B cell (primary cell): ENCODE measurements around the gene PPP1R27. TPM values are rescaled to one million over a fixed set of nuclear protein-coding genes. Genes with fewer than 3 reads are reported as not detected.

Experiments used
- polyA plus RNA-seq: library from polyadenylated mRNA; depleted of rRNA; stranded (reverse); fragments of >200 nt; gene quantifications from 2 replicates; pipeline ENCODE4 v1.2.3, GENCODE V29; 2012
- total RNA-seq, 2 donors: library from RNA; stranded (reverse); fragments of 120-200 nt in 1 of 2; gene quantifications; 1 replicate in 1 of 2; 2 replicates in 1 of 2; pipeline versions ENCODE4 v1.2.3 to v1.2.4, GENCODE V29; 2013 to 2022

Gene PPP1R27
- total and polyA plus RNA-seq, 2 donors (not counting 1 experiment from before 2014, with no cell fraction given) = not detected

Other genes with a start within 250 kb of the PPP1R27 start
- gene NPLOC4, start 197.9 kb downstream of the PPP1R27 start, total RNA-seq = 101 and 103 TPM in 2 replicates
- 70.2 and 80.6 TPM in 2 replicates for gene NPLOC4, start 197.9 kb downstream of the PPP1R27 start, polyA plus RNA-seq
- gene TSPAN10, start 197.9 kb downstream of the PPP1R27 start, total RNA-seq = 1.1 and 1.6 TPM in 2 replicates
- gene TSPAN10, start 197.9 kb downstream of the PPP1R27 start, polyA plus RNA-seq = 0.34 and 0.45 TPM in 2 replicates
- 0.69 and 0.92 TPM in 2 replicates for gene PDE6G, start 178.5 kb downstream of the PPP1R27 start, total RNA-seq
- gene PDE6G, start 178.5 kb downstream of the PPP1R27 start, polyA plus RNA-seq = 1.1 and 1.6 TPM in 2 replicates
- gene OXLD1, start 168.4 kb downstream of the PPP1R27 start, total RNA-seq = 38.6 and 39.5 TPM in 2 replicates
- gene OXLD1, start 168.4 kb downstream of the PPP1R27 start, polyA plus RNA-seq = 53.5 and 102 TPM in 2 replicates
- gene CCDC137, start 168.3 kb downstream of the PPP1R27 start, total RNA-seq = 36.0 and 41.7 TPM in 2 replicates
- 12.9 and 18.8 TPM in 2 replicates for gene CCDC137, start 168.3 kb downstream of the PPP1R27 start, polyA plus RNA-seq
- gene ARL16, start 151.3 kb downstream of the PPP1R27 start, total RNA-seq = 32.5 and 35.3 TPM in 2 replicates
- gene ARL16, start 151.3 kb downstream of the PPP1R27 start, polyA plus RNA-seq = 61.4 and 101 TPM in 2 replicates
- 184 and 190 TPM in 2 replicates for gene HGS, start 151.0 kb downstream of the PPP1R27 start, total RNA-seq
- 206 and 220 TPM in 2 replicates for gene HGS, start 151.0 kb downstream of the PPP1R27 start, polyA plus RNA-seq
- 23.8 and 24.1 TPM in 2 replicates for gene MRPL12, start 131.7 kb downstream of the PPP1R27 start, total RNA-seq
- 15.9 and 25.6 TPM in 2 replicates for gene MRPL12, start 131.7 kb downstream of the PPP1R27 start, polyA plus RNA-seq
- gene SLC25A10, start 122.8 kb downstream of the PPP1R27 start, total RNA-seq = 5.0 and 6.5 TPM in 2 replicates
- 2.9 and 3.9 TPM in 2 replicates for gene SLC25A10, start 122.8 kb downstream of the PPP1R27 start, polyA plus RNA-seq
- not detected in 2 replicates for gene GCGR, start 30.9 kb downstream of the PPP1R27 start, total RNA-seq
- not detected in 2 replicates for gene GCGR, start 30.9 kb downstream of the PPP1R27 start, polyA plus RNA-seq
- gene MCRIP1, start 1.8 kb downstream of the PPP1R27 start, total RNA-seq = 69.7 and 74.3 TPM in 2 replicates
- 59.2 and 84.0 TPM in 2 replicates for gene MCRIP1, start 1.8 kb downstream of the PPP1R27 start, polyA plus RNA-seq
- gene P4HB, start 25.5 kb upstream of the PPP1R27 start, total RNA-seq = 191 and 197 TPM in 2 replicates
- 37.4 and 42.5 TPM in 2 replicates for gene P4HB, start 25.5 kb upstream of the PPP1R27 start, polyA plus RNA-seq
- gene ARHGDIA, start 36.3 kb upstream of the PPP1R27 start, total RNA-seq = 262 and 263 TPM in 2 replicates
- gene ARHGDIA, start 36.3 kb upstream of the PPP1R27 start, polyA plus RNA-seq = 510 and 744 TPM in 2 replicates
- gene ALYREF, start 56.5 kb upstream of the PPP1R27 start, total RNA-seq = 49.7 and 52.1 TPM in 2 replicates
- gene ALYREF, start 56.5 kb upstream of the PPP1R27 start, polyA plus RNA-seq = 102 and 128 TPM in 2 replicates
- 39.5 and 43.3 TPM in 2 replicates for gene ANAPC11, start 56.7 kb upstream of the PPP1R27 start, total RNA-seq
- 110 and 120 TPM in 2 replicates for gene ANAPC11, start 56.7 kb upstream of the PPP1R27 start, polyA plus RNA-seq
- 0.24 and 0.44 TPM in 2 replicates for gene NPB, start 67.2 kb upstream of the PPP1R27 start, total RNA-seq
- not detected in 2 replicates for gene NPB, start 67.2 kb upstream of the PPP1R27 start, polyA plus RNA-seq
- gene PCYT2, start 76.3 kb upstream of the PPP1R27 start, total RNA-seq = 34.2 and 34.9 TPM in 2 replicates
- gene PCYT2, start 76.3 kb upstream of the PPP1R27 start, polyA plus RNA-seq = 33.4 and 38.7 TPM in 2 replicates
- gene SIRT7, start 83.1 kb upstream of the PPP1R27 start, total RNA-seq = 82.7 and 83.2 TPM in 2 replicates
- gene SIRT7, start 83.1 kb upstream of the PPP1R27 start, polyA plus RNA-seq = 59.5 and 77.2 TPM in 2 replicates
- 27.9 and 29.0 TPM in 2 replicates for gene MAFG, start 92.7 kb upstream of the PPP1R27 start, total RNA-seq
- gene MAFG, start 92.7 kb upstream of the PPP1R27 start, polyA plus RNA-seq = 11.4 and 29.8 TPM in 2 replicates
- gene PYCR1, start 102.2 kb upstream of the PPP1R27 start, total RNA-seq = 3.7 and 4.4 TPM in 2 replicates
- gene PYCR1, start 102.2 kb upstream of the PPP1R27 start, polyA plus RNA-seq = 3.7 and 4.3 TPM in 2 replicates
- gene MYADML2, start 112.2 kb upstream of the PPP1R27 start, total RNA-seq = not detected in 2 replicates
- not detected in 2 replicates for gene MYADML2, start 112.2 kb upstream of the PPP1R27 start, polyA plus RNA-seq
- not detected in 2 replicates for gene NOTUM, start 126.1 kb upstream of the PPP1R27 start, total RNA-seq
- gene NOTUM, start 126.1 kb upstream of the PPP1R27 start, polyA plus RNA-seq = not detected in 2 replicates
- gene ASPSCR1, start 142.6 kb upstream of the PPP1R27 start, total RNA-seq = 46.7 and 50.4 TPM in 2 replicates
- 32.3 and 34.0 TPM in 2 replicates for gene ASPSCR1, start 142.6 kb upstream of the PPP1R27 start, polyA plus RNA-seq
- gene CENPX, start 187.8 kb upstream of the PPP1R27 start, total RNA-seq = 26.7 and 37.0 TPM in 2 replicates
- 36.8 and 40.1 TPM in 2 replicates for gene CENPX, start 187.8 kb upstream of the PPP1R27 start, polyA plus RNA-seq
- gene LRRC45, start 188.3 kb upstream of the PPP1R27 start, total RNA-seq = 16.3 and 19.4 TPM in 2 replicates
- 19.6 and 20.4 TPM in 2 replicates for gene LRRC45, start 188.3 kb upstream of the PPP1R27 start, polyA plus RNA-seq
- 0.41 and 0.62 TPM in 2 replicates for gene RAC3, start 196.6 kb upstream of the PPP1R27 start, total RNA-seq
- 1.1 and 2.0 TPM in 2 replicates for gene RAC3, start 196.6 kb upstream of the PPP1R27 start, polyA plus RNA-seq
- 63.9 and 70.7 TPM in 2 replicates for gene DCXR, start 202.6 kb upstream of the PPP1R27 start, total RNA-seq
- gene DCXR, start 202.6 kb upstream of the PPP1R27 start, polyA plus RNA-seq = 143 and 424 TPM in 2 replicates
- 30.1 TPM in 2 replicates for gene RFNG, start 216.8 kb upstream of the PPP1R27 start, total RNA-seq
- gene RFNG, start 216.8 kb upstream of the PPP1R27 start, polyA plus RNA-seq = 37.8 and 44.5 TPM in 2 replicates
- gene GPS1, start 216.8 kb upstream of the PPP1R27 start, total RNA-seq = 79.5 and 80.5 TPM in 2 replicates
- 105 and 124 TPM in 2 replicates for gene GPS1, start 216.8 kb upstream of the PPP1R27 start, polyA plus RNA-seq
- 109 and 112 TPM in 2 replicates for gene DUS1L, start 230.8 kb upstream of the PPP1R27 start, total RNA-seq
- 241 and 291 TPM in 2 replicates for gene DUS1L, start 230.8 kb upstream of the PPP1R27 start, polyA plus RNA-seq